OCI-M2 (cell line): ENCODE results near the gene JOSD2.
A peak's percentile ranks its signal among the peaks of the same experiment; 100 is the strongest.
"Not testable (repeated sequence)": the region's sequence is repeated elsewhere in the genome, so short reads cannot be mapped to it uniquely, and the experiment has no call there.

ENCODE experiments used
- DNase-seq: peaks from one replicate; lab custom pipeline; 2025; ENCODE audit not compliant: unreplicated experiment; lab: John Stamatoyannopoulos, UW

Gene JOSD2

DNA sequence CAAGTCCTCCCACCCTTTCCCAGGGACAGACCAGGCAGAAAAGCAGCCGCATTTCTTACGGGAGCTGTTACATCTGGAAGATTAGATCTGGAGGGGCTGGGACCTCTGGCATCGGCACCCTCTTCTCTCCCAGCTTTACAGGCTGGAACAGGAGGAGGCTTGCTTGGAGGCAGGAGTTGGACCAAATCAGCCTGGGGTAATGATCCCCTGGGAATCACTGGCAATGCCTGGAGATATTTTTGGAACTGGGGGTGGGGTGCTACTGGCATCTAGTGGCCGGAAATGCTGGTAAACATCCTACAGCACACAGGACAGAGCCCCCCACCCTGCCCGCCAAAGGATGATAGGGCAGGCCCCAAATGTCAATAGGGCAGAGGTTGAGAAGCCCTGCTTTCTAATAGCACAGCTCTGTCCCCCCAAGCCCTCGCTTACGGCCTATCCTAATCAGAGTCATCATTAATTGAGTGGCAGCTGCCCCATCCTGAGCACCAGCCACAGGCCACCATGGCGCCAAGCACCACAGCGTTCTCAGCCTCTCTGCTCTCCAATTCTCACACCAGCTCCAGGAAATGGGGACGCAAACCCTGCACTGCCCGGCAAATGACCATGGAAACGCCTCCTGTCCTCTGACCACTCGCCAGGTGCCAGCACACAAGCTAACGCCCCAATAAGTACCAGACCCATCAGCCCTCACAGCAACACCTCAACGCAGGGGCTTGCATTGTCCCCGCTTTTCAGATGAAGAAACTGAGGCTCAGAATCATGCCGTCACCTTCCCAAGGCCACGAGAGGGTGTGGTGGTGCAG is 36.6 kb upstream of the JOSD2 start:
- no peak for DNase-seq

DNA sequence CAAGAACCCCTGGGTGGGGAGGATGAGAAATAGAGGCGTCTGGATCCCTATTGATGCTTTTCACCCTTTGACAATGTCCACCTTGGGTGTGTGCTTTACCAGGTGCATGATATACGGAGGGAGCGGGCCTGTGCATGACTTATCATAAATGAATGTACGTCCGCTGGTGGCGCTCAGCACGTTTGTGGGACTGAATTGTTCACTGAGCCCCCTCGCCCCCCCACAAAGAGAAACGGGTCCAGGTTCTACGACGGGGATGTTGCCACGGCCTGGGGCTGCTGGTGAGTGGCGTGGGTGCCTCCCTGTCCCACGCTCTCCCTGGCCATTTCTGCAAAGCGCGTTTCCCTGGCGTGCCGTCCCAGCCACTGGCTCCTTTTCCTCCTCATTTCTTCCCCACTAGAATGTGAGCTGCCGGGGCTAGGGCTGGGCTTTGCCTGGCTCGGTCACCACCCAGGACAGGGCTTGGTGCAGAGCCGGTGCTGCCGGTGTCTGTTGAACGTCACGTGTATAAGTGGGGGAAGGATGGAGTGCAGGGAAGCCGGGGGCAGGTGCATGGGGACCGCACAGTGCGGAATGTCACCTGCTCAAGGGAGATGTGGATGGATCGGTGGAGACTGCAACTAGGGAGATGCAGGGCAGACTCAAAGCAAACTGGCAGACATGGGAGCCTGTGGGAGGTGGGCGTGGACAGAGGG is 35.7 kb upstream of the JOSD2 start:
- DNase-seq = no peak

DNA sequence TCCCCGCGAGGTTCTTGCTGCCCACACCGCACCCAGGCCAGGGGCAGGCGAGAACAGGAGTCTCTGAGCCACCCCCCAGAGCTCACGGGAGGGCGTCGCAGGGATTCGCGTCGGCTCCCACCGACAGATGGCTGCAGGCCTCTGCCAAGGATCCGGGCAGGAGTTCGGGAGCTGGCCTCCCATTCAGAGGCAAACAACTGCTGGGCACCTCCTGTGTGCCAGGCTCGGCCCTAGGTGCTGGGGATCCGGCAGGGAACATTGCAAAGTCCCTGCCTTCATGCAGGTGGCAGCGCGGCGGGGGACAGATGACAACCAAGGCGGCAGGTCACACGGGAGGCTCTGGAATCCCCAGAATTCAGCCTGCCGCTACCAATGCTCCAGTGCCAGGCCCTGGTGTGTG is 32.0 kb upstream of the JOSD2 start:
- DNase-seq = no peak

DNA sequence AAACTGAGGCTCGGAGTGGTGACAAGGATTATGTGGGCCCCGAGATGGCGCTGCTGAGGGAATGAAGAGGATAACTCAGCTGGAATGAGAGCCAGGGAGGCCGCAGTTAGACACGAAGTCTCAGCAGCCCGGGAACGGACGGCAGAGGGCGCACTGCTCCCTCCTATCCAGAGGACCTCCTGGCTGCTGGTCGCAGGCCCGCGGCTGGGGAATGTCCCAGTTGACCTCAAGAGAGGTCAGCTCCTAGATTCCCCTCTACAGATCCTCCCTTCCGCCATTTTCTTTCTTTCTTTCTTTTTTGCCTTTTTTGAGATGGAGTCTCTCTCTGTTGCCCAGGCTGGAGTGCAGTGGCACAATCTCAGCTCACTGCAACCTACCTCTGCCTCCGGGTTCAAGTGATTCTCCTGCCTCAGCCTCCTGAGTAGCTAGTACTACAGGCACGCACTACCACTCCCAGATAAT is 26.8 kb upstream of the JOSD2 start:
- peak; percentile 61 for DNase-seq

DNA sequence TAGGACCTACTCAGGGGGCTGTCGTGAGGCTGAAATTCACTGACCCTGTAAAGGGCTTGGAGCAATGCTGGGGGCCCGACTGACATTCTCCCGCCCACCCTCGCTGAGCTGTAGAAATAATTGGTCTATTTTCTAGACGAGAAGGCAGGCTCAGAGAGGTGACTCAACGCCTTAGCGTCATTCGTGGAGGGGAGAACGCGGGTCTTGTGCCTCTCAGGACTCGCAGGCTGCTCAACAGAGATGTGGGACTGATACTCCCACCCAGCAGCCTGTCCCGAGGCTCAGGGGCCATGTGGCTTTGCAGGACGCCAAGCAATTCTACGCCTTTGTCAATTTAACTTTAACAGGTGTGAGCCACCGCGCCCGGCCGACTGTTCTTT is 26.3 kb upstream of the JOSD2 start:
- DNase-seq = no peak

DNA sequence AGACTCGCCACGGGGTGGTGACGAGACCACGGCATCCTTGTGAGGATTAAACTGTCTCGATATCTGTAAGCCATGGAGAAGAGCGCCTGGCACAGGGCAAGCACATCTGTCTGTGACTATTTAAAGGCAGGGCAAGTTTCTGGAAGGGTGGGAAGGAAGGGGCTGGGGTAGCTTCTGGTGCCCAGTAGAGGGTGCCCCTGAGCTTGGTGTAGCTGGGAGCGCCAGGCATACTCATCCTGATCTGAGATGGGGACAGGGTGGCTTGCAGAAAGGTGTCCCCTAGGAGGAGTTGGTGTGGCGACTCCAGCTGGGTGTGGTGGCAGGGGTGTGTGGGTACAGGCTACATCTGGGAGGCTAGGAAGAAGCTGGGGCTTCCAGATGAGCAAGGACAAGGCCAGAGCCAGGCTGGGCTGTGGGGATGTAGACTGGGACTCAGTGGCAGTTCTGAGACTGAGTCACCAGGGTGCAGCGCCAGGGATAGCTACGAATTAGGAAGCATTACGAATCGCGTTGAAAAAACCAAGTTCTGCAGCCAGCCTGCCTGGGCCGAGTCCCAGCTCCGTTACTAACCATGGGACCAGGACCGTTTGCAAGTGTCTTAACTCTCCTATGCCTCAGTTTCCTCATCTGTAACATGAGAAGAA is 25.8 kb upstream of the JOSD2 start:
- no peak for DNase-seq

DNA sequence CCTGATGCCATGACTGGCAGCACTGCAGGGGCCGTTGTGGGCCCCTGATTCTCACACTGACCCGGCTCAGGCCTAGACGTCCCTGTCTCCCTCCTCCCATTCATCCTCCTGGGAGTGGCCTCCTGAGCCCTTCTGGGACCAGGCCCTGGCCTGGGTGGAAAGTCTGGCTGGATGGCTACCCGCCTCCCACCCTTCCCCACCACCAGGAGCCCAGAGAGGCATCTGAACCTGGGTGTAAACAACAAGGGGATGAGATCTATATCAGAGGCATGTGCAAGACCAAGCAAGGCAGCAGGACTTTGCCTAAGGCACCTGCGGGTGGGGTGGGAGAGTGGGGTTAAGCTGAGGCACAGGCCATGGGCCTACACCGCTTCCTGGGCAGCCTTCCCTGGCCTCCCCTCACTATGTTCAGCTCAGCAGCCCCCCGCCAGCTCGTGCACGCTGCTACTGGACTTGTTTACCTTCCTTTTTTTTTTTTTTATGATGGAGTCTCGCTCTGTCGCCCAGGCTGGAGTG is 24.7 kb upstream of the JOSD2 start:
- DNase-seq = no peak

DNA sequence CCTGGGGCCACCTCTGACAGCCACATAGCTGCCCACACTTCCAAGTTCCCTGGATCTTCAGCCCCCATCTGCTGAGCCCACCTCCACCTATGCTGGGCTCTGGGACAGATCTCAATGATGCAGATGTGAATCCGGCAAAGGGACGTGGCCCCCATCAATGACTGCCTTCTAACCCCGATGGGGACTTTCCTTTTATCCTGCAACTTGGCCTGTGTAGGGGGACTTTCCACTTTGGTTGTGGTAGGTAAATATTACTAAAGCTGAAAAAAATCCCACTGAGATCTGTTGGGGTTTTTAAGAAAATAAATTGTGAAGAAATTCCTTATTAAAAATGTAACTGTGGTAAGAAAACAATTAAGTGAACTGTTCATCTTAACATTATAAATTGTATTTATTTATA is 23.5 kb upstream of the JOSD2 start:
- DNase-seq = no peak

DNA sequence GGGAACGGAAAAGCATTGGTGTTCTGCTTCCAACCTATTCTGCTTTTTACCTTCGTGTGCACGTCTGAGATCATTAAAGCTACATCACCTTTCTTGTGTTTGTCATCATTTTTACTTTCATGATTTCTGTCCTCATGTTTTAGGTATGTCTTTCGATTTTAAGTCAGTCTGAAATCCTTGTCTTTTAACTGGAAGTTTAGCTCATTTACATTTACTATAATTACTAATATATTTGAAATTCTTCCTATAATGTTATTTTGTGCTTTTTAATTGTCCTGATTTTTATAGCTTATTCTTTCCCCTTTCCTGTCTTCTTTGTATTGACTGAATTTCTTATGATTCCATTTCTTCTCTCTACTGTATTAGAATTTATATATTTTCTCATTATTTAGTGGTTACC is 22.0 kb upstream of the JOSD2 start:
- DNase-seq = no peak

DNA sequence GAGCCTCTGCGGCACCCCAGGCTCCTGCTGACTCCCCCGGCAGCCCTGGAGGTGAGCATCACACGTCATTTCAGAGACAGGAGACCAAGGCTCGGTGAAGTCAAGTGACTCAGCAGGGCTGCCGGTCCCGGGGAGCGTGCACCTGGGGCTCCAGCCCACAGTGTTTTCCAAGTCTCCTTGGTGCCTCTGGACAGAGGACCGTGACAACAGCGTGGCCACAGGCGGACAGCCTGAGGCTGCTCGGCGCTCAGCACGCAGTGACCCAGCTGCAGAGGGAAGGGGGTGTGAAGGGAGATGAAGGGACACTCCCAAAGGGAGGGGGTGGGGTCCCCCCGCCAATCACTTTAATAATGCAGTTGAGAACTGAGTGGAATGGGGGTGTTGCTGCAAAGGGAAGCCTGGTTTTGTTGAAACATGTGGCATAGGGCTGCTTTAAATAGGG is 20.2 kb upstream of the JOSD2 start:
- DNase-seq = no peak

DNA sequence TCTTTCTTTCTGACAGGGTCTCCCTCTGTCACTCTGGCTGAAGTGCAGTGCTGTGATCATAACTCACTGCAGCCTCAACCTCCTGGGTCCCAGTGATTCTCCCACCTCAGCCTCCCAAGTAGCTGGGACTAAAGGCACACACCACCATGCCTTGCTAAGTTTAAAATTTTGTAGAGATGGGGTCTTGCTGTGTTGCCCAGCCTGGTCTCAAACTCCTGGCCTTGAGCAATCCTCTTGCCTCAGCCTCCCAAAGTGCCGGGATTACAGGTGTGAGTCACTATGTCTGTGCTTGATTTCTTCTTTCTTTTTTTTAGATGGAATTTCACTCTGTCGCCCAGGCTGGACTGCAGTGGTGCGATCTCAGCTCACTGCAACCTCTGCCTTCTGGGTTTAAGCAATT is 17.1 kb upstream of the JOSD2 start:
- DNase-seq = not testable (repeated sequence)

DNA sequence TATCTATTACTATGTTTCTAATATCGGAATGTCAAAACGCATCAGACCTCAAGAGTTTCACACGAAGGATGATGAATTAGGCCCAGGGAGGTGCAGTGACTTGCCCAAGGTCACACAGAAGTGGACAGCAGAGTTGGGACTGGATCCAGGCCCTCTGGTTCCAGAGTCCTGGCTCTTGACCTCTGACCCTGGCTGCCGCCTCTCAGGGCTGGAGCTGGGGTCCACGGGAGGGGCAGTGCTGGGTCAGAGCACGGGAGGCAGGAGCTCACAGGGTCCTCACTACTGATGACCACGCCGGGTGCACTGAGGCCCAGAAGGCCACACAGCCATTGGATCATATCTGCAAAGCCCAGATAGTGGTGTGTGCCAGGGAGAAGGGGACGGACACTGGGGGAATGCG is 11.9 kb upstream of the JOSD2 start:
- DNase-seq = no peak

DNA sequence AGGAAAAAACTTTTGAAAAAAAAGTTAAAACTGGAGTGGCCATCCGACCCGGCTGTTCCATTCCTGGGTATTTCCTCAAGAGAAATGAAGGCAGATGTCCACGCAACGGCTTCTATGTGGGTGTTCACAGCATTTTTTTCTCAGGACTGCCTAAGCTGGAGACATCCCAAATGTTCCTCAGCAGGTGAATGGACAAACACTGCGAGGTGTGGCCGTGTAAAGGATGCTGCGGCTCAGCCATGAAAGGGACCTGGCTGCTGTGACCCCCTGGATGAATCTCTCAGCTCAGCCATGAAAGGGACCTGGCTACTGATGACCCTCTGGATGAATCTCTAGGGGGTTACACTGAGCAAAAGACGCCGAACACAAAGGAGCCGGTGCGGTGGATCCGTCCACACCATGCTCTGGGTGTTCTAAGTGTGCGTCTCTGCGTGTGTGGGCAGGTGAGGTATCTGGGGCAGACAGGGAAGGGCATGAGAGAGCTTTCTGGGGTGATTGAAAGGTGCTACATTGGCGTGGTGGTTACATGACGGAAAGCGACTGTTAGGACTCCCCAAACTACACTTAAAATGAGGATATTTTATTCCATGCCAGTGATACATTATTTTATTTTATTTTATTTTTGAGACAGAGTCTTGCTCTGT is 10.0 kb upstream of the JOSD2 start:
- DNase-seq = no peak

DNA sequence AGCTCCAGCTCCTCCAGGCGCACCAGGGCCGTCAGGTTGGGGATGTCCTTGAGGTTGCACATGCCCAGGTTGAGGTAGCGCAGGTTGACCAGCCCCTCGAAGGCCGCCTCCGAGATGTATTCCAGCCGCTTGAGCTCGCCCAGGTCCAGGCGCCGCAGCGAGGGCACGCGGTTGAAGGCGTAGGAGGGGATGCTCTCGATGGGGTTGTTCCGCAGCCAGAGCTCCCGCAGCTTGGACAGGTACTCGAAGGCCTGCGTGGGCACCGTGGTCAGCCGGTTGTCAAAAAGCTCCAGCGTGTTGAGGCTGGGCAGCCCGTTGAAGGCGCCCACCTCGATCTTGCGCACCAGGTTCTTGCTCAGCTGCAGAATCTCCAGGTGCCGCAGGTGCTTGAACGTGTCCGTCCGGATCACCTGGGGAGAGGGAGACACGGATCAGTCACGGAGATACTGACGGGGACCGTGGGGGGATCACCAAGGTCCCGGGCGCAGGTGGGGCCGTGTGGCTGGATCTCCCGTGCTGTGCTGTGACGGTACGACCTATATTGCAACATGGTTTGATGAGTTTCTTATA is 8.1 kb upstream of the JOSD2 start:
- DNase-seq = no peak

DNA sequence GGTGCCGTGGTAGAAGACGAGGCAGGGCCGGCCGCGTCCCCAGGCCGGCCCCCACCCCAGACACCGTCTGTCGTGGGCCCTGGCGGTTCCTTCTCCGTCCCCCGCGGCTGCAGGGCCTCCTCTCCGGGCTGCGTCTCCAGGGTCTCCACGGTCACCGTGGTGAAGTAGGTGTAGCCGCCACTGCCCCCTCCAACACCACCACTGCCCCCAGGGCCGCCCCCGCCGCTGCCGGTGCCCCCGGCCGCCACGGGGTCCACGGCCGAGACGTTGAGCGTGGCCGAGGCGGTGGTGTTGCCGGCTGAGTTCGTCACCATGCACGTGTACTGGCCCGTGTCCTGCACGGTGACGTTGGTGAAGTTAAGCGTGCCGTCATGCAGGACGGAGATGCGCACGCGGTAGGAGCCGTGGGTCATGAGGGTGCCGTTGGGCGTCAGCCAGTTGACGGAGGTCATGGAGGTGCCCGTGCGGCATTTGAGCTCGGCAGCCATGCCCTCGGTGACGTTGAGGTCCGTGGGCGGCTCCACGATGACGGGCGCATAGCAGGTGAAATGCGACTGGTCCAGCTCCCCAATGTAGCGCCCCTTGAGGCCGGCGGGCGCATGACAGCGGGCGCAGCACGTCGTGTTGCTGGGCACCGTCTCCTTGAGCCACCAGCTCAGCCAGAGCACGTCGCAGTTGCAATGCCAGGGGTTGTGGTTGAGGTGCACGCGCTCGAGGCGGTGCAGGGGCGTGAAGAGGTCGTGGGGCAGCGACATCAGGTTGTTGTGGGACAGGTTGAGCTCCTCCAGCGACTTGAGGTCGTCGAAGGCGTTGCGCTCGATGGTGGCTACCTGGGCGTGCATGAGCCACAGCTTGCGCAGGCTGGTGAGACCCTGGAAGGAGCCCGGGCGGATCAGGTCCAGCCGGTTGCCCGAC is 7.4 kb upstream of the JOSD2 start:
- DNase-seq = no peak

DNA sequence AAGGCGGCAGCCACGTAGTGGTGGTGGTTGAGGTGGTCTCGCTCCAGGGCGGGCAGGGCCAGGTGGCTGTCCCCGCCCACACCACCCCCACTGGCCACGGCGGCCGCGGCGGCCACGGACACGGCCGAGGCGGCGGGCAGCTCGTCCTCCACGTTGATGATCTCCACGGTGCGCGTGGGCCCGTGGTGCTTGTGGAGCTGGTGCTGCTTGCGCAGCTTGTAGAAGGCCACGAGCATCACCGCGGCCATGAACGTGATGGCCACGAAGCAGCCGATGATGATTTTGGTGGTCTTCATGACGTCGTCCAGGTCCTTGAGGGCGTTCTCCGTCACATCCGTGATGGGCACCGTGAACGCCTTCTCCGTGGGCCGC is 6.7 kb upstream of the JOSD2 start:
- no peak for DNase-seq

DNA sequence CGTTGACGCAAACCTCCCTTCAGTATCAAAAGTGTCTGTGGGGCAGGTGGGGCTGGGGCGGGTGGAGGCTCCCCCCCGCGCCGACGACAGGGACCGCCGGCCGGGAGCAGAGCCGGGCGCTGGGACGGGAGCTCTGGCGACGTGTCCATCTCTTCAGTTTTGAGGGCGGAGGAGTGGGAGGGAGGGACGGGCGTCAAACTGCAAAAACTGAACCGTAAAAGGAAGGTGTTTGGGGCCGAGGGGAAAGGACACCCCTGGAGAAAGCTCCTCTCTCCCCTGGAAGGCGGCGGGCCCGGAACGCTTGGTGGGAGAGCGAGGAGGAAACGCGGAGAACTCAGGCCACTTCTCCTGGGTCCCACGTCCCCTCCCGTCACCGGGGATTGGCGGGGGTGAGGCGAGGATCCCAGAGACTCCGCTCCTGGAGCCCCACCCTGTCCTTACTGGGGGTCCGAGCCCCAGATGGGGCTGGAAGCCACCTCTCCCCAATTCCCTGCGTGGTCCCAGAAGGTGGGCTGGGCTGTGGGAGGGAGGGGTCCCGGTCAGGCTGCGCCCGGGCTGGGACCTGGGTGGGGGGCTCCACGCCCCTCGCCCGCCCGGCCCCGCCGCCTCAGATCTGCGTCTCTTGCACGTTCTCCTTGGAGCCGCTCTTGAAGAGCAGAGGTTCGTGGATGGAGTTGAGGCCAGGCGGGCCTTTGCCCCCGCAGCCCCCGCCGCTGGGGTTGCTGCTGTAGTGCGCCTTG is 6.1 kb upstream of the JOSD2 start:
- no peak for DNase-seq

DNA sequence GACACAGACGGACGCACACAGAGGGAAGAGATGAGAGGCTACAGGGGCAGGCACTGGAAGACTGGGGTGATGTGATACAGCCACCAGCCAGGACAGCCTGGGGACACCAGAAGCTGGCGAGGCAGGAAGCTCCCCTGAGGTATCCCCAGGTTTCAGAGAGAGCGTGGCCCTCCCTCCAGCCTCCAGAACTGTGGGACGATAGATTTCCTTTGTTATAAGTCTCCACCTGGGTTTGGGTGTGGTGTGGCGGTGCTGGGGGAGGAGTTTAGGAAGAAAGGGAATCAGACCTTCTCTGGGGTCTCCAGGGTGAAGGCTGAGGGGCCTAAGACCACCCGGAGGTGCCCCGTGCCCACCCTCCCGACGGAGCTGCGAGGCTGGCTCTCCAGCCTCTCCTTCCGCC is 5.5 kb upstream of the JOSD2 start:
- DNase-seq = no peak

DNA sequence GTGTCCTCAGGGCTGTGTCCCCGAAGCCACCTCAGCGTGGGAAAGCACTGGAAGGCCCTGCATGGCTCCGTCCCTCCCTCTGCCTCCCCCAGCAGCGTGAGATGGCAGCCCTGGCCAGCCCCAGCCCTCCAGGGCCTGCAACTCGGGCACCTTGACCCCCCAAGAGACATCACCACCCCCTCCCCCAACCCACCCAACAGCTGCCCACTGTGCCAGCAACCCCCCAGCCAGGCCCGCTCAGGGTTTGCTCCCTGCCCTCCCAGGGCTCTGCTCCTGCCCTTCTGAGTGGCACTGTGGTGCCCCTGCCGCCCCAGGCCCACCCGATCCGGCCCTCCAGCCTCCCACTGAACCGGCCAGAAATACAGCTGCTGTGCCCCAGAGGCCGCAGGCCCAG is 4.2 kb upstream of the JOSD2 start:
- DNase-seq = no peak
